ENCODE data around the gene ANKRD40CL. TPM values are rescaled to one million over a fixed set of nuclear protein-coding genes. Genes with fewer than 3 reads are reported as not detected.

The ANKRD40CL gene
- total RNA-seq, 8 experiments from 2014 or later, result 0.20 to 2.6 (median 0.63) TPM

DNA sequence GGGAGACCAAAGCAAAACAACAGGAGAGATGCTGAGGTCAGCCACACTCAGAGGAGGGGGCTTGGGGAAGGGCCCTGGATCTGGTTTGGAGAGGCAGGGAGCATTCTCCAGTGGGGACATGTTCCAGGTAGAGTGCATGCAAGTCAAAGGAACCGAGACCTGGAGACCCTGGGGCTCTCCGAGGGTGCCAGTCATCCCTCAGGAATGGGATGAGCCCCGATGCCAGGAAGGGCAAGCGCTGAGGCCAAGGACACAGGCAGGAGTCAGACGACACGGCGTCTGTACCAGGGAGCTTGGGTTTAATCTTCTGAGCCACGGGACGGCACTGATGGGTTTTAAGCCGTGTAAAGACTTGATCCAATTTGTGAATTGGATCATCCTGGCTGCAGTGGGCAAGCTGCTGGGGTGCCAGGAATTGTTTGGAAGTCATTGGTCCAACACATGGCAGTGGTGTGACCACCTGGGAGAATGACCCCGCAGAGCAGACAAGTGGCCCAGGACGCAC lies 32.9 kb upstream of the ANKRD40CL start:
- Histone ChIP-seq H3K4me1 (replicated peaks in 1 of 2) (peaks cover 4 to 23% of the 10 kb centered on the region in 2 donors), H3K27ac (no peak overlapping the region), H3K4me3 (no peak overlapping the region)
- 53 to 100% (median 90%) methylated on average over 1 to 8 of the region's 12 CpGs; no CpG with 5 or more reads in 3 of the 10 experiments for WGBS, 10 experiments
- no peak for ATAC-seq (replicated peaks in 6 of 8)
- in situ Hi-C loops (cut with MboI; ENCODE audit: low pct_unique_long_range_greater_than_20kb in 2 of 9, low sequenced_read_pairs in 9 of 9, unreplicated experiment in 9 of 9), result no loop called here

GRCh38 chr17:50799582-50799981 lies 32.3 kb upstream of the ANKRD40CL start:
- in situ Hi-C loops (cut with MboI; ENCODE audit: low pct_unique_long_range_greater_than_20kb in 2 of 9, low sequenced_read_pairs in 9 of 9, unreplicated experiment in 9 of 9), result no loop called here
- WGBS, 10 experiments, result 75 to 94% methylated on average over 8 to 9 of the region's 9 CpGs; no CpG with 5 or more reads in 8 of the 10 experiments
- no peak overlapping the region for H3K4me3 ChIP-seq
- ATAC-seq (replicated peaks in 6 of 8), result no peak
- H3K4me1 ChIP-seq (replicated peaks in 1 of 2), result peaks cover 4 to 23% of the 10 kb centered on the region in 2 donors
- no peak overlapping the region for H3K27ac ChIP-seq

DNA sequence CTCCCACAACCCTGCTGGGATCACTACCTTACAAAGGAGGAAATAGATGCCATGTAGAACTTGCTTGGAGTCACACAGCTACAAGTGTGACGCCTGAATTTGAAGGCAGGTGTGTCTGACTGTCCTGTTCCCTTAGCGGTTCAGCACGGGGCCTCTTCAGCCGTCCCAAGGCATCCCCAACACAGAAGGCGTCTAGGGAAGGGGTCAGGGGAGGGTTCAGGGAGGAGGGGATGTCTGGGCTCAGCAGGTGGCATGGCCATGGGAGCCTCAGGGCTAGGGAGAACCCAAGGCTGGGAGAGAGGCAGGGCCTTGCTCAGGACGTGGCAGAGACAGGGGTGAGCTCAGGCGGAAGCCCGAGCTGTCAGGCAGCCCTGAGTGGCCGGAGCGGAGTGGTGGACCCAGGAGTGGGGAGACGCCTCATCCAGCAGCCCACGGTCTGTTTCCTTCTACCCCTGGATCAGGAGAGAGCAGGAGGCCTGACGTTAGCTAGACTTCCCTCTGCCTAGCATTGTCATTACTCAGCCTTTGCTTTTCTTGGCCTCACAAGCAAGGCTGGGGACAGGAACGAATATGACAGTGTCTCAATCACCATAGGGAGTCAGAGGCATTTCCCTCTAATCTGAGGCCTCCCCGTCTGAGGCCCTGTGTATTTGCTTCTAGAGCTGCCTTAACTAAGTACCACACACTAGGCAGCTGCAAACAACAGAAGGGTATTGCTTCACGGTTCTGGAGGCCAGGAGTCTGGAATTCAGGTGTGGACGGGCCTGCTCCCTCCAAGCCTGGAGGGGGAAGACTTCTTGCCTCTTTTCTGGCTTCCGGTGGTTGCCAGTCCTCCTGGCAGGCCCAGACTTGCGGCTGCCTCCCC lies 31.3 kb upstream of the ANKRD40CL start:
- 14 to 78% (median 55%) methylated on average over 1 to 8 of the region's 19 CpGs; no CpG with 5 or more reads in 4 of the 10 experiments for WGBS, 10 experiments
- peaks cover 4 to 23% of the 10 kb centered on the region in 2 donors for H3K4me1 ChIP-seq (replicated peaks in 1 of 2)
- H3K4me3 ChIP-seq, result no peak overlapping the region
- H3K27ac ChIP-seq, result no peak overlapping the region
- in situ Hi-C loops (cut with MboI; ENCODE audit: low pct_unique_long_range_greater_than_20kb in 2 of 9, low sequenced_read_pairs in 9 of 9, unreplicated experiment in 9 of 9), result no loop called here
- ATAC-seq (replicated peaks in 6 of 8), result peak in 6 of 8 experiments; percentile 18 to 61 (median 40)

DNA sequence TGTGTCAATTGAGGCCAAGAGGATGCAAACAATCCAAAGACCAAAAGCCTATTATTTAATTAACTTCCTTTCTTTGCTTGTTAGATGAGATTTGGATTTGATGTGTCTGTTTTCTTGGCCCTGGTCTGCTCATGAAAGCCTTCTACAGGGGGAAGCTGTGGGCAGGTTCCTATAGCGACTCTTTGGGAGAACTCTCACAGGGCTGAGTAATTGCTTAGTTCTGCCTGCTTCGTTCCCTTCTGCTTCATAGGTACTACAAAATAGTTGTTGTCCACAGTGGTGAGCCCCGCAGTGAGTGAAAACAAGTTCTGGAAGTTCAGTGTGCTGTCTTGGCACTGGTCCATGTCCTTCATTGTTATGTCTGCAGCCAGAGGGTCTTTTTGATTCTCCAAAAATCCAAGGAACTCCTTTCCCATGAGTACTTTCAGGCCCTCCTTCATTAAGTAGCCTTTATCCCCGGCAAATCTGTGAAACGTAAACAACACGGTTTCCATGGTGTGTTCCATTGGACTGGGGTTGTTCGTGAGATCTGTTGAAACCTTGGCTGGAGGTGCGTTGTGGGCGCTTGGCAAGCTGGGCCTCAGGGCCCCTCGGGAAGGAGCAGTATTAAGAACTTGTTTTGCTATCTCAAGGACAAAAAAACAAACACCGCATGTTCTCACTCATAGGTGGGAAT lies 30.0 kb upstream of the ANKRD40CL start:
- peak in 3 of 8 experiments; percentile 34 to 79 (median 50) for ATAC-seq (replicated peaks in 6 of 8)
- Histone ChIP-seq H3K4me3 (no peak overlapping the region), H3K4me1 (replicated peaks in 1 of 2) (peaks cover 4 to 20% of the 10 kb centered on the region in 2 donors), H3K27ac (no peak overlapping the region)
- in situ Hi-C loops (cut with MboI; ENCODE audit: low pct_unique_long_range_greater_than_20kb in 2 of 9, low sequenced_read_pairs in 9 of 9, unreplicated experiment in 9 of 9), result no loop called here
- WGBS, 10 experiments, result 63 to 100% (median 75%) methylated on average over 1 to 5 of the region's 11 CpGs; no CpG with 5 or more reads in 2 of the 10 experiments

DNA sequence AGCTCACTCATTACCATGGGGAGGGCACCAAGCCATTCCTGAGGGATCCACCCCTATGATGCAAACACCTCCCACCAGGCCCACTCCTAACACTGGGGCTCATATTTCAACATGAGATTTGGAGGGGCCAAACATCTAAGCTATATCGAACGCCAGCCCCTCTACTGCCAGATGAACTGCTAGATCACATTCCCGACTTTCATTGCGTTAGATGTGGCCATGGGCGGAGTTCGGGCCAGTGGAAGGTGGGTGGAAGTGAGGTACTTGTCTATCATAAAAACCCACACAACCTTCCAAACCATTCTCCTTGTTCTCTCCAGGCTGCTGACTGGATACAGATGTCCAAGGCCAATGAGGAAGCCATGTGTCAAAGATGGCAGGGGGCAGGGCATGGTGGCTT lies 27.0 kb upstream of the ANKRD40CL start:
- WGBS, 10 experiments, result 73 to 100% methylated on average over 1 to 3 of the region's 6 CpGs; no CpG with 5 or more reads in 8 of the 10 experiments
- in situ Hi-C loops (cut with MboI; ENCODE audit: low pct_unique_long_range_greater_than_20kb in 2 of 9, low sequenced_read_pairs in 9 of 9, unreplicated experiment in 9 of 9), result no loop called here
- Histone ChIP-seq H3K4me3 (no peak overlapping the region), H3K4me1 (replicated peaks in 1 of 2) (peaks cover 0 to 12% of the 10 kb centered on the region in 2 donors), H3K27ac (no peak overlapping the region)
- no peak for ATAC-seq (replicated peaks in 6 of 8)

GRCh38 chr17:50793007-50793406 lies 25.7 kb upstream of the ANKRD40CL start:
- ATAC-seq (replicated peaks in 6 of 8), result no peak
- in situ Hi-C loops (cut with MboI; ENCODE audit: low pct_unique_long_range_greater_than_20kb in 2 of 9, low sequenced_read_pairs in 9 of 9, unreplicated experiment in 9 of 9), result no loop called here
- no peak overlapping the region for H3K27ac ChIP-seq
- H3K4me1 ChIP-seq (replicated peaks in 1 of 2), result peaks cover 0 to 6% of the 10 kb centered on the region in 2 donors
- H3K4me3 ChIP-seq, result no peak overlapping the region
- 69 to 98% (median 87%) methylated on average over 1 to 7 of the region's 8 CpGs; no CpG with 5 or more reads in 1 of the 10 experiments for whole genome bisulfite sequencing, 10 experiments

DNA sequence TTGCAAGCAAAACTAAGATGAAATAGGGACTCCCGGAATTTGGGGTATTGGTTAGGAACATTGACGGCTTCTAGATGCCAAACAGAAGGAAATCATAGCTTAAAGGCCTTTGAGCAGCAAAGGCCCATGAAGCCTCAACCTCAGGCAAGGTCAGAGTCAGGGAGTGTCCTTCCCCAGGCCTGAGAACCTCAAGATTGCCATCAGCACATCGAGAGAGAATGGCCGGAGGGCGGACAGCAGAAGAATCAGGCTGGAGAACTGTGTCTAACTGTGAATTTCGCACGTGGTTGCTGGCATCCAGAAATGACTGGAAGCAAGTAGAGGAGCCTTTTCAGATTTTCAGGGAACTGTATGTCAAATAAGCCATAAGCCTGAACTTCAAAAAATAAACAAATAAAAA lies 24.8 kb upstream of the ANKRD40CL start:
- in situ Hi-C loops (cut with MboI; ENCODE audit: low pct_unique_long_range_greater_than_20kb in 2 of 9, low sequenced_read_pairs in 9 of 9, unreplicated experiment in 9 of 9), result no loop called here
- ATAC-seq (replicated peaks in 6 of 8), result no peak
- 67 to 96% (median 87%) methylated on average over 2 to 7 of the region's 7 CpGs; no CpG with 5 or more reads in 4 of the 10 experiments for WGBS, 10 experiments

GRCh38 chr17:50790618-50791017 lies 23.3 kb upstream of the ANKRD40CL start:
- in situ Hi-C loops (cut with MboI; ENCODE audit: low pct_unique_long_range_greater_than_20kb in 2 of 9, low sequenced_read_pairs in 9 of 9, unreplicated experiment in 9 of 9), result no loop called here
- Histone ChIP-seq H3K4me3 (no peak overlapping the region), H3K4me1 (replicated peaks in 1 of 2) (no peaks in the 10 kb centered on the region), H3K27ac (no peak overlapping the region)
- no peak for ATAC-seq (replicated peaks in 6 of 8)
- WGBS, 10 experiments, result 50 to 100% (median 93%) methylated on average over 1 to 5 of the region's 6 CpGs; no CpG with 5 or more reads in 1 of the 10 experiments

More for the DNA sequence above, 24.8 kb upstream of the ANKRD40CL start:
- H3K4me3 ChIP-seq, result no peak overlapping the region
- peaks cover 0 to 2% of the 10 kb centered on the region in 2 donors for H3K4me1 ChIP-seq (replicated peaks in 1 of 2)
- no peak overlapping the region for H3K27ac ChIP-seq

GRCh38 chr17:50787106-50787505 lies 19.8 kb upstream of the ANKRD40CL start:
- WGBS, 10 experiments, result 40 to 100% (median 67%) methylated on average over 1 to 3 of the region's 7 CpGs; no CpG with 5 or more reads in 3 of the 10 experiments
- in situ Hi-C loops (cut with MboI; ENCODE audit: low pct_unique_long_range_greater_than_20kb in 2 of 9, low sequenced_read_pairs in 9 of 9, unreplicated experiment in 9 of 9), result loop anchor here in 5 of 9 experiments (10.0 kb wide), 3 partner anchors 48 to 168 kb away; partner anchors contain the start of gene WFIKKN2 (in 3 of the 5)
- Histone ChIP-seq H3K4me1 (replicated peaks in 1 of 2) (no peaks in the 10 kb centered on the region), H3K27ac (no peak overlapping the region), H3K4me3 (no peak overlapping the region)
- peak in 1 of 8 experiments; percentile 12 for ATAC-seq (replicated peaks in 6 of 8)

DNA sequence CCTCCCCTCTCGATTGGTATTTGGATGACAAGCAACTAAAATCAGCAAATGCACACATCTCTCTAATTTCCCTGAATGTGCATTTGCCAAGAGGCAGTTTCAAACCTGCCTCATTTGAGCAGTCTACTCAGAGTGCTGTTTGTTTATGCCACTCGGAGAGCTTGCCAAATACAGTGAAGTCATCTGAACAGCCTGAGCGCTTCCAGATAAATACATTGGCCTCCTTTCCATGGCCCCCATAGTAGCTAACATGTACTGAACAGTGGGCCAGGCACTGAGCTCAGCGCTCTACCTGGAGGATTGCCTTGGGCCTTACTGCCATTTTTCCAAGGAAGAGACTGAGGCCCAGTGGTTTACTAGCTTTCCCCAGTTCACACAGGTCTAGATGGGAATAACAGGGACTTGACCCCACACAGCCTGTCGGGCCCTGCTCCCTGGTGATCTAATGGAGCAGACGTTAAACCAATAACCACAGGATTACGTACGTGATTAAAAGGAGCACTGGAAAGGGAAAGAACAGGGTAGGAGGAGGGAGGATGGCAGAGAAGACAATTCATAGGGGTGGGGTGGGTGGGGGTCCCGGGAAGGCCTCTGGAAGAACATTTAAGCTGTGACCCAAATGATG lies 18.7 kb upstream of the ANKRD40CL start:
- peak in 6 of 8 experiments; percentile 41 to 81 (median 56) for ATAC-seq (replicated peaks in 6 of 8)
- no peaks in the 10 kb centered on the region for H3K4me1 ChIP-seq (replicated peaks in 1 of 2)
- 7 to 90% (median 63%) methylated on average over 1 to 6 of the region's 9 CpGs; no CpG with 5 or more reads in 2 of the 10 experiments for WGBS, 10 experiments
- H3K4me3 ChIP-seq, result no peak overlapping the region
- in situ Hi-C loops (cut with MboI; ENCODE audit: low pct_unique_long_range_greater_than_20kb in 2 of 9, low sequenced_read_pairs in 9 of 9, unreplicated experiment in 9 of 9), result loop anchor here in 5 of 9 experiments (10.0 kb wide), 3 partner anchors 49 to 169 kb away; partner anchors contain the start of gene WFIKKN2 (in 3 of the 5)
- H3K27ac ChIP-seq, result no peak overlapping the region

GRCh38 chr17:50785126-50785525 lies 17.8 kb upstream of the ANKRD40CL start:
- Histone ChIP-seq H3K4me1 (replicated peaks in 1 of 2) (no peaks in the 10 kb centered on the region), H3K4me3 (no peak overlapping the region), H3K27ac (no peak overlapping the region)
- in situ Hi-C loops (cut with MboI; ENCODE audit: low pct_unique_long_range_greater_than_20kb in 2 of 9, low sequenced_read_pairs in 9 of 9, unreplicated experiment in 9 of 9), result loop anchor here in 5 of 9 experiments (10.0 kb wide), 3 partner anchors 50 to 170 kb away; partner anchors contain the start of gene WFIKKN2 (in 3 of the 5)
- WGBS, 10 experiments, result 33 to 86% (median 70%) methylated on average over 1 to 2 of the region's 4 CpGs; no CpG with 5 or more reads in 7 of the 10 experiments
- peak in 2 of 8 experiments; percentile 7 for ATAC-seq (replicated peaks in 6 of 8)

DNA sequence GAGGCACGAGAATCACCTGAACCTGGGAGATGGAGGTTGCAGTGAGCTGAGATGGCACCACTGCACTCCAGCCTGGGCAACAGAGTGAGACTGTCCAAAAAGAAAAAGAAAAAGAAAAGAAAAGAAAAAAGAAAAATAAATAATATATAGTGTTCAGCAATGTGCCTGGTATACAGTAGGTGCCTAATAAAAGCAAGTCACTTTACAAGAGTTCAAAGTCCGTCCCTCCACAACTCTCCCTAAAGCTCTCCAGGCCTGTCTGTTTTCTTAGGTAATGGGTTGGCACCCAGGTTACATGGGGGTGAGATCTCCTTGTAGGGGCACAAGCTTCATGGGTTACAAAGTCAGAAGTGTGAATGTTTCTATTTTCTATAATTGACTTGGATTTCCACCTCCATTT lies 16.6 kb upstream of the ANKRD40CL start:
- in situ Hi-C loops (cut with MboI; ENCODE audit: low pct_unique_long_range_greater_than_20kb in 2 of 9, low sequenced_read_pairs in 9 of 9, unreplicated experiment in 9 of 9), result loop anchor here in 5 of 9 experiments (5.0 to 10.0 kb wide), 4 partner anchors 51 to 171 kb away; partner anchors contain the start of gene WFIKKN2 (in 3 of the 5)
- Histone ChIP-seq H3K4me1 (replicated peaks in 1 of 2) (no peaks in the 10 kb centered on the region), H3K4me3 (no peak overlapping the region), H3K27ac (no peak overlapping the region)
- 9 to 100% (median 88%) methylated on average over 1 to 2 of the region's 2 CpGs; no CpG with 5 or more reads in 1 of the 10 experiments for WGBS, 10 experiments
- ATAC-seq (replicated peaks in 6 of 8), result no peak

All from motor neuron (in vitro differentiated cells).